Activated CD8-positive, alpha-beta memory T cell treated with anti-CD3 and anti-CD28 coated beads, Interleukin-2, amount 50 U/mL, for 4 hours (primary cell): Measurements from ENCODE around the gene SLC1A1.
"Not testable (repeated sequence)": the region's sequence is repeated elsewhere in the genome, so short reads cannot be mapped to it uniquely, and the experiment has no call there.

ENCODE experiments used
- DNase-seq: peaks from one replicate; pipeline ENCODE4 v3.0.0-alpha.2; 2020

SLC1A1 gene

GRCh38 chr9:4507306-4508130 lies 17.2 kb downstream of the SLC1A1 start:
- no peak for DNase-seq

DNA sequence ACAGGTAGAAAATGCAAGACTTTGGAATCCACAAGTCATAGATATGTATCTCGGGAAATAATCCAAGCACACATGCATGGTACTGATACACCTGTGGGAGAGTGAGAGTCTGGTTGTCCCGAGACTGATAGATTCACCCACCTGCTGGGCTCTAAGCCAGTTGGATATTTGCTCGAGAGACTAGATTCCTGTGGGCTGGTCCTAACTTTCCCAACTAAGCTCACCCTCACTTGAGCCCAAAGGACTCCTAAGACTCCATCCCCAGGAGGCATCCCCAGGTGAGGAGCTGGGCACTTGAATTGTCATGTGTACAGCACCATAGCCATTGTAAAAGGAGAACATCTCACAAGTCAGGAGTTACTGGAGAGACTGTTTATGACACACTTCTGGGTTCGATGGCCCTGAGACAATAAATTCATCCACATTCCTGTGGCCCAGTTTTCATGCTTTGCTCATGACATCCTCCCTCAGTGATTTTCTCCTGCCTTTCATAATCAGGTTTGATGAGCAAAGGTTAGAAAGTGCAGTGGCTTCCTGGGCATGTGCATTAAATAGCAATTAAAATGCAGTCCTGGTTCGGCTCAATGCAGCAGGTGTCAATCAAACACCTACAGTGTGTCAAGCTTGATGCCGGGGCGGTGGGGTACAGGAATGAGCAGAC lies 18.1 kb downstream of the SLC1A1 start:
- no peak for DNase-seq

DNA sequence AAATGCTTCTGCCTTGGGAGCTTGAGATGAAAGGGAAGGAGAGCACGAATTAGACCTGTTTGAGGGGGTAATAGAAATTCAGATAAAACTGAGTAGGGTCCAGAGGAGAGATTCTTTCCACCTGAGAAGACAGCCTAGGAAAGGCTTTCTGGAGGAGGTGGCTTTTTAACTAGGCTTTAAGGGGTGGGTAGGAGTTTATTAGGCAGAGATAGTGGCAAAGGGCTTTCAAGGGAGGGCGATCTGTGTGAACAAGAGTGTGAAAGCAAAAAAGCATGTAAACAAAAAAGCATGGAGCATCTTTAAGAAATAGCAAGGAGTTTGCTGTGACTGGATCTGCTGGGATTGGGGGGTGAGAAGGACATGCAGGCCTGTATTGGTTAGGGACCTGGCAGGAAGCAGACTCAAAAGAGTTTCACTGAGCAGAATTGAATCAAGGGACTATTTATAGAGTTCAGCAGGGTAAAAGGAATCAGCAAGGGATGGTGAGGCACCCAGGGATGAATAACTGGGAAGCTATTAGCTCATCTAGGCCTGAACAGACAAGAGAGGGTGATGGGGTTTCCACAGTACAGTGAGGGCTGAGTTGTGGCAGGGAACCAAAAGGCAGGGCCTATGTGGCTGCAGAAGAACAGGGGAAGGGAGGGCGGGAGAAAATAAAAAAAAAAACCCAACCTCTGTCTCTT lies 18.8 kb downstream of the SLC1A1 start:
- no peak for DNase-seq

DNA sequence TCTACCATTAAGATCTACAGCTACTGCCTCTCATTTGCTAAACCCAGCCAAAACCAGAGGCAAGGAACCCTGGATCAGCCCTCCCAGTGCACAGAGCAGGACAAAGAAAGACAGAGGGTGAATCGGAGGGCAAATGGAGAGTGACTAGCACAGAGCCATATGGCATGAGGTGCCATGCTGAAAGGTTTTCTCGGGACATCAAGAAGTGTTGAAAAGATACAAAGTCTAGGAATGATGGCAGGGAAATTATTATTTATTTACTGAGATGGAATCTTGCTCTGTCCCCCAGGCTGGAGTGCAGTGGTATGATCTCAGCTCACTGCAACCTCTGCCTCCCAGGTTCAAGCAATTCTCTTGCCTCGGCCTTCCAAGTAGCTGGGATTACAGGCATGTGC lies 19.3 kb downstream of the SLC1A1 start:
- no peak for DNase-seq

- no peak for DNase-seq
Measured at GRCh38 chr9:4510546-4511322, 20.5 kb downstream of the SLC1A1 start.

DNA sequence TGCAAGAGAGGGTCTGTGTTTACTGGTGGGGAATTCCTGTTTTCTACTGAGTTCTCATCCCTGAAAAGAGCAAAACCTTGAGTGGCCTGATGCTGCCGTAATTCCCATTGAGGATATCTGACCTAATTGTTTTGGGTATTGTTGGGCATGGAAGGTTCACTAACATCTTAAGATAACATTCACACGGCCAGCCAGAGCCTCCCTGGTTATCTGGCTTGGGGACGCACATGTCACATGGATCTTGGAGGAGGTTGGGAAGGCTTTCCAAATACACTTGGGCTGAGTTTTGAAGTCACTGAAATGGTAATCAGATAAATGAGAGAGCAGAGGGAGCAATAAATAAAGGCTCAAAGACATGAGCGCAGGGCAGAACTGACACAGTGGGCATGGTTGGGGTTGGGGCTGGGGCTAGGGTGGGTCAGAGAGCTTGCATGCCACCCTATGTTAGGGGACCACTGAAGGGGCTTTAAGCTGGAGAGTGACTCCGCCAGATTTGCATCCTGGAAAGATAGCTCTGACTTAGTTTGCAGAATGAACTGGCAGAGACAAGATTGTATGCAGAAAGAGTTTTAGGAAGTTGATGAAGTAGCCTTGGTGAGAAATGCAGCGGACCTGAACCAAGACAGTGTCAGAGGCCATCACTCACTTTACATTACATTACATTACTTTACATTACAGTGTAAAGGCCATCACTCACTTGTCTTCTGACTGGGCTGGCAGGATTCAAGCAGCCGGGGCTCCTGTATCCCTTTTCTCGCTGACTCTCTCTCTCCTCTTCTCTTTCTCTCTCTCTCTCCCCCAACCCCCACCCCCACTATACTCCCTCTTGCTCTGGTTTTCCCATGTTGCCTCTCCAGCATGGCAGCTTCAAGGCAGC lies 24.2 kb downstream of the SLC1A1 start:
- DNase-seq = no peak

GRCh38 chr9:4515958-4516375 lies 25.7 kb downstream of the SLC1A1 start:
- DNase-seq = no peak

GRCh38 chr9:4517274-4517673 lies 27.0 kb downstream of the SLC1A1 start:
- no peak for DNase-seq

DNA sequence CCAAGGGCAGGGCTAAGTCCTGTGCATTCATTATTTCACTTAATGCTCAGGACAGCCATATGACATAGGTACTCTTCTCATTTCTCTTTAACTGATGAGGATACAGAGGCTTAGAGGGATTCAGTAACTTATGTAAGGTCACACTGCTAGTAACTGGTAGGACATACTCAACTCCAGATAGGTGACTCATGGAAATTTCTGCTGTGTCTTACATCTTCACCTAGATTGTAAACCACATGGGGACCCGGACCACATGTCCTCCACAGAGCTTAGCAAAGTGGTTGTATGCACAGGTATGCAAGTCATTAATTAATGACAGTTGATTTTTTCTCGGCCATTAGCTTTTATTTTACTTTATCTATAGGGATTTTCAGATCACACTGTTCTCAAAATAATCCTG lies 29.3 kb downstream of the SLC1A1 start:
- no peak for DNase-seq

DNA sequence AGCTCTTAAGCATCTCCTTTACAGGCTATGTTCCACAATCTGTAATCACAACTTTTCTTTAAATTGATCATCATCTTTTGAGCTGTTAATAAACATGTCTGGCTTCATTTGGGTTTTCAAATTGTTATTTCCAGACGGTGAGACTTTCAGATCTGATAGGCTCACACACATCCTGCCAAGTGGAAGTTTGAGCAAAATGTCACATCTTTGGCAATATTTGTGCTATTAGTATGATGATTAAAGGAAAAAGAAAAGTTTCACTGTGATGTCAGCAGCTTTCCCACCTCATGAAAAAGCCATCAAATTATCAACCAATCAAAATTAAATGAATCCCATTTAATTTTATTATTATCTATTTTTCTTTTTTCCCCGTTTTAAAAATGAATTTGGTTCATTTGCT lies 29.8 kb downstream of the SLC1A1 start:
- no peak for DNase-seq

DNA sequence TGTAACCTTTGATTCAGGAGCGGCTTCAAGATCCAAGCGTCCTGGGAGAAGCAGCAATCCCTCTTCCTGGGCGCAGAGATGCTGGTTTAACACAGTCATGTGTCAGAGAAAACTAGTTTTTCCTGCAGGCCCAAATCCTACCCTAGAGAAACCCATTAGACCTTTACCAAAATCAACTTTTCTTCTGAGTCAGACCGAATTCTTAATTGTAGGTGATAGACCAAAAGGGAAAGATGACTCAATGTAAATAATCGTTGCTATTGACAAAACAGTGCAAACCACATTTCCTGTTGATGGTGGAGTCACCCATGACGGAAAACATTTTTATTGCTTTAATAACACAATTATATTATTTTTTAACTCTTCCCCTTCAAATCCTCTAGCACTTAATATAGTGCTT lies 40.1 kb downstream of the SLC1A1 start:
- no peak for DNase-seq

DNA sequence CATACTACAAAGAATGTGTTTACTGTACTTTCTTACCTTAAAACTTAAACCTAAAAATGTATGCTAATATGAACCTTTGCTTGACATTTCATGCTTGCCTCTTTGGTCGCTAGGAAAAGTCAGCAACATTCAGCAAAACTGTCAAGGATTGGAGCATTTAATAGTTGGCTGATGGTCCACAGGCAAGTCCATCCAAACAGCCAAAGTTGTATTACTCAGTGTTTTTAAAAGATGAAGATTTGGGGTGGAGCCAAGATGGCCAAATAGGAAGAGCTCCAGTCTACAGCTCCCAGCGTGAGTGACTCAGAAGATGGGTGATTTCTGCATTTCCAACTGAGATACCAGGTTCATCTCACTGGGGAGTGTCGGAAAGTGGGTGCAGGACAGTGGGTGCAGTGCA lies 40.6 kb downstream of the SLC1A1 start:
- DNase-seq = not testable (repeated sequence)

DNA sequence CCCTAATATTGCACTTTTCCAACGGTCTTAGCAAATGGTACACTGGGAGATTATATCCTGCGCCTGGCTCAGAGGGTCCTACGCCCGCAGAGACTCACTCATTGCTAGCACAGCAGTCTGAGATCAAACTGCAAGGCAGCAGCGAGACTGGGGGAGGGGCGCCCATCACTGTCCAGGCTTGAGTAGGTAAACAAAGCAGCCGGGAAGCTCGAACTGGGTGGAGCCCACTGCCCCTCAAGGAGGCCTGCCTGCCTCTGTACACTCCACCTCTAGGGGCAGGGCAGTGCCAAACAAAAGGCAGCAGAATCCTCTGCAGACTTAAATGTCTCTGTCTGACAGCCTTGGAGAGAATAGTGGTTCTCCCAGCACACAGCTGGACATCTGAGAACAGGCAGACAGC lies 41.1 kb downstream of the SLC1A1 start:
- not testable (repeated sequence) for DNase-seq

GRCh38 chr9:4533881-4534280 lies 43.6 kb downstream of the SLC1A1 start:
- not testable (repeated sequence) for DNase-seq

GRCh38 chr9:4536196-4536595 lies 45.9 kb downstream of the SLC1A1 start:
- not testable (repeated sequence) for DNase-seq

- DNase-seq = no peak
Measured at GRCh38 chr9:4537581-4537980, 47.3 kb downstream of the SLC1A1 start.

DNA sequence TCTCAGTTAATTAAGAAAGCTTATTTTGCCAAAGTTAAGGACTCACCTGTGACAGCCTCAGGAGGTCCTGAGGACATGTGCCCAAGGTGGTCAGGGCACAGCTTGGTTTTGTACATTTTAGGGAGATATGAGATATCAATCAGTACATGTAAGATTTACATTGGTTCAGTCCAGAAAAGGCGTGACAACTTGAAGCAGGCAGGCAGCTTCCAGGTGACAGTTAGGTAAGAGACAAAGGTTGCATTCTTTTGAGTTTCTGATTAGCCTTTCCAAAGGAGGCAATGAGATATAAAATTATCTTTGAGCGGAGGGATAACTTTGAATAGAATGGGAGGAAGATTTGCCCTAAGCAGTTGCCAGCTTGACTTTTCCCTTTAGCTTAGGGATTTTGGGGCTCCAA lies 47.8 kb downstream of the SLC1A1 start:
- DNase-seq = no peak

GRCh38 chr9:4538621-4539020 lies 48.4 kb downstream of the SLC1A1 start:
- no peak for DNase-seq

DNA sequence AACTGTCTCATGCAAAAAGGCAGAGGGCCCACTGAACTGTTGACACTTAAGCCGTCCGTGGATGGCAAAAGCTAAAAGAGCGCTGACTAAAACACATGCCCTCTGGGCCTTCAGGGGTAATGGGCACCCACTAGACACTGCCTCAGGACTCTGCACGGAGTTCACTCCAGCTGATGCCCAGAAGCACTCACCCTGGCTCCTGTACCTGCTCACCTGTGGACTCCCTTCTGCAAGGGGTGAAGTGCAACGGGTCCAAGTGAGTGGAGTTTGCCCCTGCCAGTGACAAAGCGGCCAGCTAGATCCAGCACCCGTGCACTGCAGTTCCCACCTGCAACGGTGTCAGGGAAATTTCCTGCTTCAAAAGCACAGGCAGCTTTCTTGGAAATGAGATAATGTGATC lies 50.2 kb downstream of the SLC1A1 start:
- no peak for DNase-seq

- no peak for DNase-seq
Measured at GRCh38 chr9:4541281-4541680, 51.0 kb downstream of the SLC1A1 start.

- no peak for DNase-seq
Measured at GRCh38 chr9:4541856-4542255, 51.6 kb downstream of the SLC1A1 start.

- DNase-seq = not testable (repeated sequence)
Measured at GRCh38 chr9:4544714-4545113, 54.4 kb downstream of the SLC1A1 start.
